Fibroblast of skin of left quadriceps (primary cell): ENCODE data around the gene PIGX.
"Not testable (repeated sequence)": the region's sequence is repeated elsewhere in the genome, so short reads cannot be mapped to it uniquely, and the experiment has no call there.

Source experiments
- DNase-seq, 2 experiments: peaks; one replicate each; pipeline ENCODE4 v3.0.0-alpha.2; 2013; ENCODE audit warnings: low read depth in 2 of 2

The PIGX gene

DNA sequence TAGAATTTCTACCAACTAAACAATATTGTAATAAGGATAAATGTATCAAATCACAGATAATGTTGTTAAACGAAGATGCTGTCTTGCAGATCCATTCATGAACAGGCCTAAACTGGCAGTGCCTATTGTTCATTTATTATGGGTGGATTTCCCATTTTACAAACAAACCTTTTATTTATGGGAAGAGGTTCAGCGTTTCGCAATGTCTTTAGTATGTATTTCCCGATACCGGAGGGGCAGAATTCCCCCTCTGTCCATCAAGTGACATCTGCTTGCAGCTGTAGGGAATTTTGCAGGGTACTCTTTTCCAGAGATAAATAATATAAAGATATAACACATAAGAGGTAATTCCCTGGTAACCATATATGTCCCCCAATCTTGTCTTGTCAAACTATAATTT is 5.8 kb upstream of the PIGX start:
- DNase-seq, result no peak

DNA sequence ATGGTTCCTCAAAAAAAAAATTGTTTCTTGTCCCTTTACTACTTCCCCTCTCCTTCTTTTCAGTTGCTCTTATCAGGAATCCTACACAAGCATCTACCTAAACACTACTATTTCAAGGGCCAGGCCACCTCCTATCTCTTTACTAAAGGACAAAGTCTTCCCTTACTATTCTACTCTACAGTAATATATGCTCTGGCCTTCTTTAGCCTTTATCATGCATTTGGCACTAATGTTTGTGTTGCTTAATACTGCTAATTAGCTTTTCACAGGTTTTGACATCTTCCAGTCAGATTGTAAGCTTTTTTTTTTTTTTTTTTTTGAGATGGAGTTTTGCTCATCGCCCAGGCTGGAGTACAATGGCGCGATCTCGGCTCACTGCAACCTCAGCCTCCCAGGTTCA is 5.4 kb upstream of the PIGX start:
- no peak for DNase-seq

DNA sequence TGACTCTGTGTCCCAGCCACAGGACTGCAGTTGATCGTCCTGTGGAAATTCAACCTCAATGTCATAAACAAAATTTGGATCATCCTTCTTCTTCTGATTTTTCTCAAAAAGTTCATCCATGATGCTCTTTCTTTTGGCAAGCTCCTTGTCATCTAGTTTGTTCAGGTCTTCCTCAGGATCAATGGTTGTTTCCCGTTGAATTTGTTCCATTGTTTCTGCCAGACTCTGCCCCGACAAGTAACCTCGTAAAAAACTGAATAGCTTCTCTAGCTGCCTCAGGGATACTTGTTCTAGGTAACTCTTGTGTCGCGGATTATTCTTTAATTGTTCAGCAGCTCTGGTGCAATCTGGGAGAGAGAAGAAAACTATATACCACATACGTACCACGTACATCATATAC is 4.6 kb upstream of the PIGX start:
- DNase-seq, result no peak

DNA sequence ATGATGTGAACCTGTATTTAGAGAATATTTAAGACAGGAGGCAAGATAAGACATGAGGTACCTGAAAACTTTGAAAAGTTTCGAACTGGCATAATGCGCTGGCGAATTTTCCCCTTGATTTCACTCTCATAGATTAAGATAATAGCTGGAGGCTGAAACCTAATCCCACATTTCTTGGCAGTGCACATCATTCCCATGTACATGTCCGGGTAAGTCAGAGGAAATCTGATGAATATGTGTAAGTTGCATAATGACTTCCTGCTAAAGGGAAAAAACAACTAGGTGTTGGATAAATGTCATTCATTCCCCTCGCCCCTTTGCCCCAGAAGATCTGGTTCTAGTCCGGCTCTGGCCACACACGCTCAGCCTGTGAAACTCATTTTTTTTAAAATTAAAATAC is 3.7 kb upstream of the PIGX start:
- no peak for DNase-seq

DNA sequence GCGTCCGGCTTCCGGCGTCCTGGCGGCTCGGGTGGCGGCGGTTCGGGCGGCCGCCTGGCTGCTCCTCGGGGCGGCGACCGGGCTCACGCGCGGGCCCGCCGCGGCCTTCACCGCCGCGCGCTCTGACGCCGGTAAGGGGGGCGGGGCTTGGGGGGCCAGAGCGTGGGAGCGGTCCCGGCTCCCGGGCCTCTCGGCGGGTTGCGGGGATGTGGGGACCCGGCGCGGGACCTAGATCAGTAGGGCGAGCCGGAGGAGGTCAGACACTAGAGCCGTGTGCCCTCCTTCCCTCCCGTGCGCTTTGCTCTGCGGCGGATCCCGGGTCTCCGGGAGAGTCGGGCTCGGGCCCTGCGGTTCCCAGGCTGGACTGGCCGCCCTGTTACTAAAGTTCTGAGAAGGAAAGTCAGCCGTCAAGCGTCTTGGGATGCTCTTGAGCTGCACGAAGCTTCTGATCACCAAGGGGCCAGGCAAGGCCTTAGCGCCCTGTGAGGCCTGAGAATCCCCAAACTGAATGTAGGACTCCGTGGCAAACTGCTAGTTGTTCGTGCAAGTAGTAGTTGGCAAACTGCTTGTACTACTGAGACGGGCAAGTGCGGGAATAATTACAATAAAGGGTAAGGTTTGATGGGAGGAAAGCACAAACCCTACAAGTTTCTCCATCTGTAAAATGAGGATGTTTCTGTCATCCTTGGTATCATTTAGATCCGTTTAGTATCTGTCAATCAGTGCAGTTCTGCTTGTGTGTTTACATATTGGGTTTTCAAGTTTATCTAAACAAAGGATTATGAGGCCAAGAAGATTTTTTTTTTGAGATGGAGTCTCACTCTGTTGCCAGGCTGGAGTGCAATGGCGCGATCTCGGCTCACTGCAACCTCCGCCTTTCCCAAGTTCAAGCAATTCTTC is 587 bp downstream of the PIGX start:
- DNase-seq, result peak; percentile 17 to 30

DNA sequence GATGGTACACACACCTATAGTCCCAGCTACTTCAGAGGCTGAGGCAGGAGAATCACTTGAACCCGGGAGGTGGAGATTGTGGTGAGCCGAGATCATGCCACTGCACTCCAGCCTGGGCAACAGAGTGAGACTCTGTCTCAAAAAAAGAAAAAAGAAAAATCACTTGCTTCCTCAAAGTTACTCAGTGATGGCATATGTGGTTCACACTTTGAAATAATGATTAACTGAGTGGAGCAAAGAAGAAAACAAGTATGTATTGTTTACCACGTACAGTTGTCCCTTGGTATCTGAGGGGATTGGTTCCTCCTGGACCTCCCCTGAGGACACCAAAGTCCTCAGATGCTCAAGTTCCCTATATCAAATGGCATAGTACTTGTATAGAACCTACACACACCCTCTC is 5.0 kb downstream of the PIGX start:
- not testable (repeated sequence) for DNase-seq

DNA sequence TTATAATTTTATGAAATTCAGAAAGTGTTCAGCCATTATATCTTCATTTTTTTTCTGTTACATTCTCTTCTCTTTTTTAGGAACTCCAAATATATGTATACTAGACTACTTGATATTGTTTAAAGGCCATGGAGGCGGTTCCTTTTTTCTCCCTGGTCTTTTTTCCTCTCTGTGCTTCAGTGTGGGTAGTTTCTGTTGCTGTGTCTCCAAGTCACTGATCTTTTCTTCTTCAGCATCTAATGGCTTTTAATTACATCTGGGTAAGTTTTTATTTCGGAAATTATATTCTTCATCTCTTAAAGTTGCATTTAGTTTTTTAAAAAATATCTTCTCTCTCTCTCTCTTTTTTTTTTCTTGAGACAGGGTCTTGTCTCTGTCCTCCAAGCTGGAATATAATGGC is 8.9 kb downstream of the PIGX start:
- DNase-seq, result no peak

DNA sequence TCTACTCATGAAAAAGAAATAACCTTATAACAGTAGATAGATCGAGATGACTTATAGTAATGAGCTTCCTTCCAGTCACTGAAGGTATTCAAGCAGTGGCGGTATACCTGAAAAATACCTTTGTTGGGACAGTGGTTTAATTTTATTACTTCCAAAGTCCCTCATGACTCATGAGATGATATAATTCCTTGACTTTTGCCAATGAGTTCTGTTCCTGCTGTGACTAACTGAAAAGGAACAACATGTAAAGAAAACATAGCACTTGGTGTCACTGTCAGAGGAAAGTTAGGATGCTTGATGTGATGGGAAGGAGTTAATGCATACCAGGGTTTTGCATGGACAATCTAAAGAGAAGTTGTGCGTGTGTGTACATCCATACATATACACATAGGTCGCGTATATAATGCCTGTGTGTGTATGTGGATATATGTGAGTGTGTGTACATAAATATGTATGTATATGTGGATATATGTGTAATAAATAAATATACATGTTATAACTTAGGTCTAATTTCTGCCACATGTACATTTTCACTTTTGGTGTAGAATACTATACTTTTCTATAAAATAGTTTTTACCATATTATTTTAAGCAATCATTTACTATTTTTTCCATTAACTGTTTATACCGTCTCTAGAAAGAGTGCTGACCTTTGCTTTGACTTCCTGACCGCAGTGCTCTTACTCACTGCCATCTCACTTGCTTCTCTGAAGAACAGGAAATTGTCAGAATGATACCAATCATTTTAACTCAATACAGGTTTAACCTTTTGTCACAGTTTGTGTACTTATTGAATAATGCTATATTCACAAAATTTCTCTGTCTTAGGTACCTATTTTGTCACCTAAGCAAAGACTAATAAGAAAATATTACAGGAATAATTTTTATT is 14.9 kb downstream of the PIGX start:
- DNase-seq, result no peak

DNA sequence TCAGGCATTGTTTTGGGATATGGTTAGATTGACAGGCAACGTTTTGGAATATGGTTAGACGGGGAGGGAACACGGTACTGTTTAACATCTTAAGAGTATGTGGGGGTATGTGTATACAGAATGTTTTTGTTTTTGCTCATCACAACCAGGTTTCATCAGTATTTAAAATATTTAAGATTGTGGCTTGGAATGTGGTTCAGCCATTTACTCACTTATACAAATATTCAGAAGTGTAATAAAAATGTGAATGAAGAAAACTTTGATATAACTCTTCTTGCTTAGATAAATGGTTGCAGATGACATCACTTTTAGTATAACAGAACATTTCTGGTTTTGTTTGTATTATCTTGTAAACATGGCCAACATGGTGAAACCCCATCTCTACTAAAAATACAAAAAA is 23.6 kb downstream of the PIGX start:
- DNase-seq, result peak in 1 of 2 experiments; percentile 25

DNA sequence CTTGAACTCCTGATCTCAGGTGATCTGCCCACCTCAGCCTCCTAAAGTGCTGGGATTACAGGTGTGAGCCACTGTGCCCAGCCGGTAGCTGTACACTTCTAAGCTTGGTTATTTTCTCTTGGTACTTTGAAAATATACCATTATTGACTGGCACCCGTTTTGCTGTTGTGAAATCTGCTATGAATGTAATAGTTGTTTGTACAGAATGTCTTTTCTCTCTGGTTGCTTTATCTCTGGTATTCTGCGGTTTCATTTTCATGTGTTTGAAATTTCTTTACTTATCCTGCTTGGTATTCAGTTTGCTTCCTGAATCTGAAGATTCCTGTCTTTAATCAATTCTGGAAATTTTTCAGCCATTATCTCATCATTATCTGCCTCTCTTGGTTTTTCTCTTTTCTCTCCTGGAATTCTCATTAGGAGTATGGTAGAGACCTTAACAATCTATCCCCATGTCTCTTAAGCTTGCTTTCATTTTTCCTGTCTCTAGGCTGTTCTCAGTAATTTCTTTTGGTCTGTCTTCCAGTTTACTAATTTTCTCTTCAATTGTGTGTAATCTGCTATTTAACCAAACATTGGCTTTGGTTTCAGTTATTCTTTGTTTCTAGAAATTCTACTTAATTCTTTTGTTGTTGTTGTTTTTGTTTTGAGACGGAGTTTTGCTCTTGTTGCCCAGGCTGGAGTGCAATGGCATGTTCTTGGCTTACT is 24.6 kb downstream of the PIGX start:
- DNase-seq, result no peak

DNA sequence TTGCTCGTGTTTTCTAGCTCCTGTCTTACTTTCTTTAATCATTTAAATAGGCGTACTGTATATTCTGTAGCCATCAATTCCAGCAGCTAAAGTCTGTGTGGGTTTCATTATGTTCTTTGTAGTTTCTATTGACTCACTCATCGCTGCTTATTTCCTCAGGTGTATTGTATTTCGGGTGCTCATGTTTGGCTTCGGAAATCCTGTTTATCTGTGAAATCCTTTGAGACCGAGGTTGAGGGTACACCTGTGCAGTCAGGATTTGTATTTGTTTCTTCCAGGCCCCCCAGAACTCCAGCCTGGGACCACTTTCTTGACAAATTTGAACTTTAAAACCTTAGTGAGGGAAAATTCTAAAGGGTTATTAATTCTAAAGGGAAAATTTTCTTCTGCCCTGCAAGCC is 25.5 kb downstream of the PIGX start:
- DNase-seq, result no peak

DNA sequence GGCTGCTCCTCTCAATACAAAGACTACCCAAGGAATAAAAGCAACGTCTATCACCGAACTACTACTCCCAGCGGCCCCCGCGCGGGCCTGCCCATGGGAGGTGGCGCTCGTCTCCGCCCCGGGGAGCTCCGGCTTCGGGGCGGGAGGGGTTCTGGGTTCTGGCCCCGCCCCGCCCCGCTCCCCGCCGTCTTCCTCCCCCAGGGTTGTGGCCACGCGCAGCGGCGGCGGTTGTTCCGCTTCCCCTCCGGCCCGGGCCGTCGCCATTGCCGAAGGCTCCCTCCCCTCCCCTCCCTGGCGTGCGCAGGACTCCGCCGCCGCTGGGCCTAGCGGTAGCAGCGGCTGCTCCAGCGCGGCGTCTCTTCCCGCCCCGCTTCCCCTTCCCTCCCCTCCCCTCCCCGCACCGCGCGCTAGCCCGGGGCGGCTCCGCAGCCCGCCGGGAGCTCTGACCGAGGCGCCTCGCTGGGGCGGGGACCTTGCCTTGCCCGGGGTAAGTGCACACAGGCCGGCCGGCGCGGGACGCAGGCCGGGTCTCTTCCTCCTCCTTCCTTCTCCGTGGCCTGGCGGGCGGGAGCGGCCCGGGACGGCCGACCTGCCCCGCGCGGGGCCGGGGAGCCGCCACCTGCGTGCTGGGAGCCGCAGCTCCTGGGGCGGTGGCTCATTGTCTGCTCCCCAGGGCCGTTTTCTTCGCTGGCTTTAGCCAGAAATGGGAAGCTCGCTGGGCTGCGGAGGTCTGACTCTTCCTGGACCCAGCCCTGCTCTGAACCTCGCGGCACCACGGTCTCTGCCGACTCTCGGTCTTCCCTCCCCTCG is 27.7 kb downstream of the PIGX start, which contains the start of gene PAK2:
PAK2 (plus strand) TSS at position 187 of the 810 bp plus-strand sequence. CDS start 42,790 bp downstream, outside the sequence.
- DNase-seq, result peak; percentile 72 to 79

DNA sequence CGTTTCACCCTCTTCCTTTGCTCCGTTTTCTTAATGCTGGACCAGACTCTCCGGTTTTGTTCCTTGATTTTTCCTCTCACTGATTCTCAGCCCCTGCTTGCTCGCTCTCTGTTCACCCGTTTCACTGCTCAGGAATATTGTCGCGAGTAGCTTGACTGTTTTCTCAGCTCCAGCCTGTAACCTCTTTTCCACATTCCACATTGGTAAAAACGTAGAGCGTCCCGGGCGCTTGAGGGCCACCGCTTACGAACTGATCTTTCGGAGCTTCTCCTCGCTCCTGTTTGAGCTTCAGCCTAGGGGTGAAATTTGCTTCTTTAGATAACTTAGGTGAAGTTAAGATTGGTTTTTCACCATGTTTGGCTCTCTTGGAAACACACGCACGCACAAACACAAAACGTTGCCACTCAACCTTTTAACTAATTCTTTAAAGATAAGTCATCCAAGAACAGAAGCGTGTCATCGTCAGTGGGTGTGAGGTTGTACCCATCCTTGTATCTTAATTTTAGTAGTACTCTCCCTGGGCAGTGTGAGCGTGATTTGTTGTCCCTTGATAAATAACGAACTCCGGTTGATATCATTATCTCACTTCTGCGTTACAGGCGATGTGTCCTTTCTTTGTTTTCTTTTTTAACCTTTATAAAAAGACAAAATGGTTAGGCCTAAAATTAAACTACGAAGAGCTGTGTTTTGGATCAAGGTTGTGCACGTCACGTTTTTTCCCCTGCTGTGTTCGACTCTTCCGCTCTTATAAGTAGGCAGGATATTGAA is 28.5 kb downstream of the PIGX start:
- DNase-seq, result no peak

DNA sequence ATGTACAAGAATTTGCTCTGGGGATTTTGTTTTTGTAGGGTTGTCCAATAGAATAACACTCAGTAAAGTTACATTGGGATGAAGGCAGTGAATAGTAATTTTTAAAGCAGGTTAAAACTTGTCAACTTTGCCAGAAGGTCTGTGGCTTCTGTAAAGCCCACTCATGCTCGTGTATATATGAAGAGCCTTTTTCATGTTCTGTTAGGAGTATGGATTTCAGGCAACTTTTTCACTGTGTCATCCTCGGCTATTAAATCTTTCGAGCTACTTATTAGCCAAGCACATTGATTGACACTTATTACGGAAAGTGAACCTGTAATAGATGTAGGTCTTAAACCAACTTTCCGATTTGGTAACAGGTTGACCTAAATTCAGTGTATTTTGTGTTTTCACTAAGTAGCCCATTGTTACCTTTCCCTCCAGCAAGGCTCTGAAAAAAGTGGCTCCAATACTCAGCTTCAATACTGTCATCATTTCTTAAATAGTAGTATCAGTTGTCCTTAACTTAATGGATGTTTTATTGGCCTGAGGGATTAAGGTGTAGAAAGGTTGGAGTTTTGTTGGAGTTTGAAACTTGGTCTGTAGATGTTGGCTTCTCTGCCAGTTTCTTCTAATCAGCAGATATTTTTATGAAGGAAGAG is 29.2 kb downstream of the PIGX start:
- no peak for DNase-seq

DNA sequence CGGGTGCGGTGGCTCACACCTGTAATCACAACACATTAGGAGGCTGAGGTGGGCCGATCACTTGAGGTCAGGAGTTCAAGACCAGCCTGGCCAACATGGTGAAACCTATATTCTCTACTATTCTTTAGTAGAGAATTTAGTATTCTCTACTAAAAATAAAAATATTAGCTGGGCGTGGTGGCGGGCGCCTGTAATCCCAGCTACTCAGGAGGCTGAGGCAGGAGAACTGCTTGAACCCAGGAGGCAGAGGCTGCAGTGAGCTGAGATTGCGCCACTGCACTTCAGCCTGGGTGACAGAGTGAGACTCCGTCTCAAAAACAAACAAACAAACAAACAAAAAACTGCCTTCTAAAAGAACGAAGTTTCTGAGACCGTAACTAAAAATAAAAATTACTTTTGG is 31.4 kb downstream of the PIGX start:
- DNase-seq, result not testable (repeated sequence)

DNA sequence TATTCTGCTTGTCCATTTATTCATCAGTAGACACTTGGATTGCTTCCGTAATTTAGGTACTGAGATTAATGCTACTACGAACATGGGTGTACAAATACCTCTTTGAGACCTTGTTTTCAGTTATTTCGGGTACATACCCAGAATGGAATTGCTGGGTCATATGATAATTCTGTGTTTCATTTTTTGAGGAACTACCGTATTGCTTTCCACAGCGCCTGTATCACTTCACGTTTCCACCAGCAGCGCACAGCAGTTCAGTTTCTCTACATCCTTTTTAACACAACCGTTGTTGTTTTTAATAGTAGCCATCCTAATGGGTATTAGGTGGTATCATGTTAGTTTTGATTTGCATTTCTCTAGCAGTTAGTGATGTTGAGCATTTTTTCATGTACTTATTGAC is 36.9 kb downstream of the PIGX start:
- DNase-seq, result no peak

DNA sequence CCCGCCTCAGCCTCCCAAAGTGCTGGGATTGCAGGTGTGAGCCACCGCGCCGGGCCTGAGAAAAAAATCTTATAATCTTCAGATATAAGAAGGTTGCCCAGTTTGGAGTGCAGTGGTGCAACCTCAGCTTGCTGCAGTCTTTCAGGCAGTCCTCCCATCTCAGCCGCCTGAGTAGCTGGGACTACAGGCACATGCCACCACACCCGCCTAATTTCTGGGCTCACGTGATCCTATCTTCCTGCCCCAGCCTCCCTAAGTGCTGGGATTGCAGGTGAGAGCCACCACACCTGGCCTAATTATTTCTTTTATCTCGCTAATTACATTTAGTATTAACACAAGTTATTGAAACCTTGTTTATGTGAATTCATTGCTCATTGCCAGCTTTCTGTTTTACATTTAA is 41.0 kb downstream of the PIGX start:
- no peak for DNase-seq

DNA sequence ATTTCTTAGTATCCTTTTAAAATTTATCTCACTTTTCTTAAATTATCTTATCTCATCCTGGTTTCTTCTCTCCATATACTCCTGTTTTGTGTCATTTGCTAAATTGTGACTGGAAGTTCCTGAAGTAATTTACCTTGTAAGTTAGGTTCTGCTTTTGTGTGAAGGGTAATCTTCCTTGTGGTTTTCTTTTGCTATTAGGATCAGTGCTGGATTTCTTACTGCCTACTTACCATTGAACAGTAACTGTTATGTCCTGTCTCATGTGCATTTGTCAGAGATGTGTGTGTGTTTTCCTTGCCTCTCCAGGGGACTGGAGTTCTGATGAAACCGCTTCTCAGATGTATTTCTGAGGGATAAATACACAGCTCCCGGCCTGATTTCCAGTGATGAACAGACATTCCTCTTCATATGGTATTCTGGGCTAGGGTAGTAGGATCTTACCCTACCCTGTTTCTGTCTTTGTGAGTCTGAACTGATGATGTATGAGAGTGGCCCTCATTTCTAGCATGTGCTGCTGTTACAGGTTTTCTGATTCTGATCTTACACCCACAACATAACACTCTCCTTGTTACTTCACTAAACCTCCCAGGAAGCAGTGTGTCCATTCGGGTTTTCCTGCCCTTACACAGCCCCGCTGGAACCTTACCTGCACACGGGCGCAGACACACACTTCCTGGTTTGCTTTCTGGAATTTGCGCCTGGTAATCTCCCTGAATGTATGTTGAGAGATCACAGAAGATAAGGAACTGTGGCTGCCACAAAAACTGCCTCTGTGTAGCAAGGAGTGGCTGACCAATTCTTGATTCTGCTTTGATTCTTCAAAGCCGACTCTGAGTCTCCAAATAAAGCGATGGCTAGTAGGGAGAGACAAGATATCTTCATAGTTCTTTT is 42.2 kb downstream of the PIGX start:
- DNase-seq, result no peak

DNA sequence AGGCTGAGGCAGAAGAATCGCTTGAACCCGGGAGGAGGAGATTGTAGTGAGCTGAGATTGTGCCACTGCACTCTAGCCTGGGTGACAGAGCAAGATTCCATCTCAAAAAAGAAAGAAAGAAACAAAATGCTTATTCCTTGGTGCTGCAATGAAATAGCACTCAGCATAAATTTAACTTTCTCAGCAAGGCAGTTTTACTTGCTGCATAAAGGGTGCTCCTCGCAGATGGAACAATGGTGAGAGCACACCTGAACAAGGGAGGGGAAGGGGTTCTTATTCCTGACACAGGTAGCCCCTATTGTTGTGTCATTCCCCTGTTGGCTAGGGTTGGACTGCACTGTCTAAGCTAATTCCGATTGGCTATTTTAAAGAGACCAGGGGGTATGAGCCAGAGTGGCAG is 44.6 kb downstream of the PIGX start:
- no peak for DNase-seq
